Measurements from ENCODE around the gene AFTPH.

Gene AFTPH

DNA sequence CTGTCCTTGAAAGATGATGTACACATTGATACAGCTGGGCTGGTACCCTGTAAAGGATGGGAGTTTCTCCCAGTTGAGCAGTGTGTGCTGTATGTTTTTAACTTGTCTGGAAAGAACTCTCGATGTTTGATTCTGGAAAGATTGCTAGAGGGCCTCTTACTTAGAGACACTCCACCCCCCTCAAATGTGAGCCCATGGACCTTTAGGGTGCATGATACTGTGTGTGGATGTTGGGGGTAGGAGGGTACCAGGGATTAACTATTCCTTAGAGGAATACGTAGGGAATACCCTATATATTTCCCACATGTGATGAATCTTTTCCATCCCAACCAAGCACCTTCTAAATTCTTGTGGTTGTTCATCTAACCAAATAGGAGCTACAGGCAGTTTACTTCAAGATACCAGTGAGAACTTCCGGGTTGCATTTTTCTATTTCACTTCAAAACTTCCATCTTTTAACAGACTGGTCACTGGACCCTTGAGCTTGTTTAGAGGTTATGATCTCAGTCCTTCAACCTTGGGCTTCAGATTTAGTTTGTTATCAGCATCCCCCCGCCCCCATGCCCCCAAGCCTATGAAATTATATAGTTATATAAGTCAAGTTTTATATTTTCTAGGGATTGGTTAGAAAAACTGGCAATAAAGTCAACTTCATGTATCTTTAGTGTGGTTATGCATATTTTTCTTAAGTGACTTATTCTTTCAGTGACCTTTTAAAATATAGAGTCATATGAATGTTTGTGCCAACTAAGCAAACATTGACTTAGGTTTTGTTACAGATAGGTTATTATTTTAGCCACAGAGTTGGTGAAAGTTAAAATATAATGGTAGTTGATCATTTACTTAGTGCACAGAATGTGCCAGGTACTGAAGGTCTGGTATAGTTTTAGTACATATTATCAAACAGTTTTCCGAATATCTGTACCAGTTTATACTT, 18.2 kb downstream of the AFTPH start:
- no peak for DNase-seq

- DNase-seq = no peak
These were observed 19.0 kb downstream of the AFTPH start for GRCh38 chr2:64543008-64543697.

DNA sequence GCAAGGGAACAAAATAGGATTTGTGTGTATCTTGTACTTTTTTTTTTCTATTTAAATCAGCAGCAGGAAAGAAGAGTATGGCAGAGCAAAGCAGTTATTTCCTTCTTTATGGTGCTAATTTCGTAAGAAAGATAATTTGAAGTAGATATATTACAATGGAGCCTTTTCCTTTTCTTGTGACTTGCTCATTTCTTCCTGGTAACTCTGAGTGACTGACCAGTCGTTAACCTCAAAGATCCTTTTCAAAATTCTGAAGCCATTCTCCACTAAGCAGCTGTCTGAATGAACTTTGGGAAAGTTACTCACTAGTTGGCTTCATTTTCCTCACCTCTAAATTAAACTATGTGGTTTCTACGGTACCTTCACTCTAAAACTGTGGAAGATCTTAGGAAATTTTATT, 24.6 kb downstream of the AFTPH start:
- DNase-seq = no peak

- no peak for DNase-seq
These were observed 25.9 kb downstream of the AFTPH start for GRCh38 chr2:64550042-64550441.

DNA sequence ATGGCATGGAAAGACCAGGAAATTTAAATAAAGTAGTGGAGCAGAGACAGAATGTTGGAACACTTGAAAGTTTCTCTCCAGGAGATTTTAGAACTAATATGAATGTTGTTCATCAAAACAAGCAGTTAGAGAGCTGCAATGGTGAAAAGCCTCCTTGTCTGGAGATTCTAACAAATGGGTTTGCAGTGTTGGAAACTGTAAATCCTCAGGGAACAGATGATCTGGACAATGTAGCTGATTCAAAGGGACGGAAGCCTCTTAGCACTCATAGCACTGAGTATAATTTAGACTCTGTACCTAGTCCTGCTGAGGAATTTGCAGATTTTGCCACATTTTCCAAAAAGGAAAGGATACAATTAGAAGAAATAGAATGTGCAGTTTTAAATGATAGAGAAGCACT, 27.7 kb downstream of the AFTPH start:
- DNase-seq = no peak

DNA sequence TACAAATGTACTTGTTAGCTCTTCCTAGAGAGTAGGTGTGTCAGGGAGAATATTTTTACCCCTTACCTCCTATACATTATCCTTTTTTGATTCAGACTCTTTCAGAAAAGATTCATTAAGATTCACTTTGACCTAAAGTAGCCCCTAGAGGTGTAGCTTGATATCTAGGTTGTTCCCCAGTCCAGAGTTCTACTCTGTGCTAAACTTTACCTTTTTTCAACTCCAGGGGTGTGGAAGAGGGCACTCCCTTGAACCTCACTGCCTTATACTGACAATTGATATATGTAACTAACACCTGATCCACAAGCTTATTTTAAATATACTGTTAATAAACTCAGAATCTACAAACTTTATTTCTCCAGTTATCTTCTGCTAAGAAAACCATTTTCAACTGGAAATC, 30.0 kb downstream of the AFTPH start:
- no peak for DNase-seq

DNA sequence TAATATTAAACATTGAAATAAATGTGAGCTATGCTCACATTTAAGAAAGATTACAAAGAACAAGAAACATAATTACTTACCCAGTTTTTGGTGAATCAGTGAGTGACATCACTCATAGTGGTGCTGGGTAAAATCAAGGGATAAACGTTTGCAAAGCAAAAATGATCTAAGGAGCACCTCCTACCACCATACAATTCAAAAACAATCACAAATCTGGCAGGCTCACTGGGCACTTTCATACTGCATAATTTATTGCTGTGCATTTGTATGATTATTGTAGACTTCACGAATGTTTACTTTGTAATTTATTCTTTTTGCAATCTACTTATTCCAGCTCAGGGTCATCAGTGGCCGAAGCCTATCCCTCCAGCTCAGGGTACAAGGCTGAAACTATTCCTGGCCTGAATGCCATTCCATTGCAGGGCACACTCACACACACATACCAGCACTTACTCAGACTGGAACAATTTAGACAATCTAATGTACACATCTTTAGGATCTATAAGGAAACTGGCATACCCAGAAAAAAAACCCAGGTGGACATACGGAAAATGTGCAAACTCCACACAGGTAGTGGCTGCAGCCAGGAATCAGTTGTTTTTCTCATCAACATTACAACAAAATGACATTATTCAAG, 34.4 kb downstream of the AFTPH start:
- DNase-seq = no peak

DNA sequence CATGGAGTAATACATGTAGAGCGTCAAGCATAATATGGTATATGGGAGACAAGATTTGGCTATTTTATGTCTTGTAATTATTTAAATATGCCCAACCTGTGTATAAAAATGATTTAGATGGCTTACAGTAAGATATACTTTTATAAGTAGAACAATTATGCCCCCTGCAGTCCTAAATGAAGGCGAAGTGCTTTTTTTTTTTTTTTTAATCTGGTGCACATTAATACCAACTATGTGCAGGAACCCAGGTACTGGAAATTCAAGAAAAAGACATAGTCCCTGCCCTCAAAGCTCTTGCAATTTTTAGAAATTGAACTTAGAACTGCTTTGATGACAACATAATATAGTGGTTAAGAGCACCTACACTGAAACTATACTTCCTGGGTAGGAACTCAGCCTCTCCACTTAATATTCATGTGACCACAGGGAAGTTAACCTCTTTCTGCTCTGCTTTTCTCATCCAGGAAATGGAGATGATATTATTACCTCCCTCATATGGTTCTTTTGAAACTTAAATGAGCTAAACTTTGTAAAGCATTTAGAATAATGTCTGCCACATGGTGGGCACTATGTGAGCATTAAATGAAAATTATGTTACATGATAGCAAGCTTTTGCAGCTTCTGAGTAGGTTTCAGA, 38.1 kb downstream of the AFTPH start:
- no peak for DNase-seq

- no peak for DNase-seq
These were observed 39.4 kb downstream of the AFTPH start for GRCh38 chr2:64563436-64563938.

- DNase-seq = no peak
These were observed 42.0 kb downstream of the AFTPH start for GRCh38 chr2:64565949-64566710.

DNA sequence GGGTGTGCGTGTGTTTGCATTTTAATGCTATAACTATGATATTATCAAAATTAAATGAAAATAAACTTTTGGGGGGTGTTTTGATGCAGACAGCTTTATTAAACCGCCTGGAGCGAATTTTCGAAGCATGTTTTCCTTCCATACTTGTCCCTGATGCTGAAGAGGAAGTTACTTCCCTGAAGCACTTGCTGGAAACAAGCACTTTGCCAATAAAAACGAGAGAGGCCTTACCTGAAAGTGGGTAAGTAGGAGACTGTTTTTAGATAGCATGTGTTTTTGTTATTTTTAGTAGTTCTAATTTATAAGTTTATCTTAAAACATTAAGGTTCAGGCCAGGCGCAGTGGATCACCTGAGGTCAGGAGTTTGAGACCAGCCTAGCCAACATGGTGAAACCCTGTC, 43.3 kb downstream of the AFTPH start:
- DNase-seq = no peak

DNA sequence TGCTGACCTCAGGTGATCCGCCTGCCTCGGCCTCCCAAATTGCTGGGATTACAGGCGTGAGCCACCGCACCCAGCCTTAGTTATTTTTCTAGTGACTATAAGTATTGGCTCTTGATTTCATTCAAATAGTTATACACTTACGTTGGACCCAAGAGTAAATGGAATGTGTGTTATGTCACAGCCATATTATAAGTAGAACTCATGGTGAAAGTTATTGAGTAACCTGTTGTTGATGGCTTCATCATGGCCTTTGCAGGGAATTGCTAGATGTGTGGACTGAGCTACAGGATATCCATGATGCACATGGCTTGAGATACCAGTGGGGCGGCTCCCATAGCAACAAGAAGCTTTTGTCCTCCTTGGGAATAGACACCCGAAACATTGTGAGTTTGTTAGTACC, 44.7 kb downstream of the AFTPH start:
- DNase-seq = no peak

DNA sequence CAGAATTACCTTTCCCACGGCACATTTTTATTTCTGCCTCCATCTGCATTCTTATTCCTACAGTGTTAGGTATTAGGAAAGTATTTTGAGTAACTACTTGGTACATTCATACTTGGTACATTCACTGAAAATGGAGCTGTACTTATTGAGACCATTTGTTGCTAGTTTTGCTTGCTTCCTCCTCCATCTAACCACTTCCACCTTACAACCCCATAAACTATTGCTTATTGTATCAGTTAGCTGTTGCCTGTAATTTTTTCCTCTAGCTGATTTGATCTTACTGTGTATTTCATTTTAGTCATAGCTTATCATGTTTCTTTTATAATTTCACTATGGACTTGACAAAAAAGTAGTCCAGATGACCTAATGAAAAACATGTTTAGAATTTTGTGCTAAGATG, 50.7 kb downstream of the AFTPH start:
- DNase-seq = no peak

- DNase-seq = no peak
These were observed 56.9 kb downstream of the AFTPH start for GRCh38 chr2:64581018-64581417.

DNA sequence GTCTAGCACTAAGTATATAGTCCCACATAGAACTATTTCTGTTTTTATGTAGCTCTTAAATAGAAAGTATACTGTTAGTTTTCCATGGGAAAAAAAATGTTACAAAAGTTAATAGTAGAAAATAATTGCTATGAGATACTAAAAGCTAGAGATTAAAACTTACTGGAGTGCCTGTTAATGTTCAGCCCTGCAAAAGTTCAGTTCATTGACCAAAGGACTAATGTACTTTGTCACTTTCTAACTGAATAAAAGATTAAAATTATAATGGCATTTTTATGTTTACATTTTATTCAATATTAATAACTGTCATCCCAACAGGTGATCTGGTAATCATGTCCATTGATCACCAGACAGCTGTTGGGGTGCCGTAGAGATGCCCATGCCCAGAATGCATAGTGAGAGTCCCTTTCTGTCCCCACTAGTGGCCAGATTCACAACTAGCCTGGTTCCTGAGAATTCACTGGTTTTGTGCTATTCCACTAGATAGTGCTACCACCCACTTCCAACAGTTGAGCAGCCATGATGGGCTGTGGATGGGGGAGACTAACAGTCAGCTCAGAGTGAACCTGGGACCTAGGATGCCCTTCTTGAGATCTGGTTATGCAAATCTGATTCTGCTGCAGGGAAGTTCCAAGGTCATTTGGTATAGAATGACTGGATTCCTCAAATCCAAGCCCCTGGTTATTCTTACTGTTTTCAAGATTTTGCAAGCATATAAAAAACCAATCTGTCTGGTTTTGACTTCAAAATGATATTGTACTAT, 57.8 kb downstream of the AFTPH start:
- no peak for DNase-seq

DNA sequence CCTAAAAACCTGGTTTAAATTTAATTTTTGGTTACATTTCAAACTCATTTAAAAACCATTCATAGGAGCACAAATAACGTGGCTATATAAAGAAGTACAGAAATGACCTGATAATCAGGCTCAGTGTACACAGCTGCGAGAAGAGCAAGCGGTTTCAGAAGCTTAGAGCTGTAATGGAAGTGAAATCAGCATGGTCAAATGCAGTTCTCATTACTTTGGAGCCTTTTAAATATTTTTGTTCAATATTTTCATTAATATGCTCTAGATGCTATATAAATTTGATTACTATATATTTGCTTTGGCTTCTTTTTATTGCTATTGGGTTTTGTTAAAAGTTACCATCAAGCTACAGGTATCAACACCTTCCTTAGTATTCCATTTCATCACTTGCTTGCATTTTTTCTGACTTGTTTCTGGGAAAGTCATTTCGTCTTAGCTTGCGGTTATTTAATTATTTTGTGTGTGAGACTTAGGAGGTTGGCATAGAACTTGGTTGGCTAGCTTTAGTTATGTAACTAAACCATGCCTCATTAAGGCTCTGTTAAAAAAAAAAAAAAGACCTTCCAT, 58.7 kb downstream of the AFTPH start:
- no peak for DNase-seq

DNA sequence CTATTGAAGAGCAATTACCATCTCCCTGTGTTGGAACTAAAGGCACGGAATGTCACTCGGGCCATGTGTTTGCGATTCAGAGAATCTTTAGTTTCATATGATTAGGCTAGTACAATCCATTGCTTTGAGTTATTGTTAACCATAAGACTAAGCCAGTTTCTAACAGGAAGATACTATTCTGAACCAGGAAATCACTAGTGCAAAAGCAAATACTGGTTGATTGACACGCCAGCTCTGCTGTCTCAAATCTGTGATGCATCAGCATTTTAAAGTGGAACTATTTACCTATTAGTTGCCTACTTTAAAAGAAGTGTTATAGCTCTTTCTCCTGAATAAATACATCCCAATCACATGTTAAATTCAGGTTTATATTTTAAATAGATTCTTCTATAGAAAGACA, 61.9 kb downstream of the AFTPH start:
- DNase-seq = no peak

DNA sequence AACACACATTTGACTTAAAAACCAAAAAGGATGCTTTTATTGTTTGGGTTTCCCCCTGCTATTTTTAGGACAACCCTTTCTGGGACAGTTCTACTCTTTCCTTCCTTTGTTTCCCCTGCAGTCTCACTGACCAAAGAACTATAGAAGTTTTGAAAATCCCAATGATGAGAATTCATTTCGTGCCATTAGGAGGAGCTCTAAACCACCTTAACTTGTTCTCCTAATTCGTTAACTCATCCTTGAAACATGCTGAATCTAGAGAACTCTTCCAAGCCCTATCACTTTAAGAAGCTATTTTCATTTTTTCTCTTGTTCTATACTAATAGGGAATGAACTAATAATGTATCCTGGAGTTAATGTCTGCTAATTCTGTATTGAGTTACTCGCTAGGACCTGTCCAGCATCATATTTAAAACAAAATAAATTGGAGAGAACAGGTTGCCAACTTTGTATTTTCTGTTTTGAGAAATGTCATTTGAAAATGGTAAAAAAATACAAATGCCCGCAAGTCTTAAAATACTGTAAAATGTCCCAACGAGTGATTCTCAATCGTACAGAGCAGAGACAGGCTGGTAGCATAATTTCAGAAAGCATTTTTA, 62.9 kb downstream of the AFTPH start:
- DNase-seq = no peak

DNA sequence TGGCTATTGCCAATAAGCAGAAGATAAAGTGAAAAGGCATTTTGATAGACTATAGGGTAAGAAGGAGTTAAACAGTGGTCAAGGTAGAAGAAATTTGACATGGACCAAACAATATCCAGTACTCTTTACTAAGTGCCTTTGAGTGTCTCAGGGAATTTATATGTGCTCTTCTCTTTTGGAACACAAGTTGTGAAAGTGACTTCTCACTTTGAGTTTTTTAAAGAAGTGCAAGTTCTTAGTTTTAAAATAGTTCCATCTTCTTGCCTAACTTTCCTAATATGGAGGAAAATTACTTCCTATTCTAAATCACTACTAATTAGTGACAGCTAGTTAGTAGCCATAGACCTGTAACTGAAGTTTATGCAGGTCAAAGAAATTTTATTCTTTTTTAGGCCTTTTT, 63.4 kb downstream of the AFTPH start:
- no peak for DNase-seq

- peak in 1 of 2 experiments; percentile 24 for DNase-seq
These were observed 67.1 kb downstream of the AFTPH start for GRCh38 chr2:64591188-64591587.

All from activated CD4-positive, alpha-beta T cell treated with anti-CD3 and anti-CD28 coated beads, Interleukin-2, amount 50 U/mL, for 48 hours (primary cell).